RWPE2 (cell line): ENCODE data around the gene RASL10A.

Experiments
- ATAC-seq: fragments of 200-7000 bp; cut with Tn5 transposase; 3 replicates; pipeline ENCODE4 v1.9.1; 2021; ENCODE audit warnings: low read depth
- DNase-seq: peaks from one replicate; pipeline ENCODE4 v3.0.0-alpha.2; 2020; ENCODE audit warnings: low spot score
- H3K27ac ChIP-seq: fragments of 450-650 bp; 2 replicates; pipeline ENCODE4 v1.5.1; 2017; ENCODE audit warnings: mild to moderate bottlenecking; ENCODE audit not compliant: poor library complexity, severe bottlenecking
- H3K27me3 ChIP-seq: fragments of 250-450 bp; sonication (Bioruptor Pico); 2 replicates; pipeline ENCODE4 v1.5.1; 2021; ENCODE audit warnings: mild to moderate bottlenecking, moderate library complexity; ENCODE audit not compliant: insufficient read depth, poor library complexity, severe bottlenecking
- H3K36me3 ChIP-seq: fragments of 250-450 bp; sonication (Bioruptor Pico); 2 replicates; pipeline ENCODE4 v1.5.1; 2020; ENCODE audit warnings: low read depth, mild to moderate bottlenecking, moderate library complexity
- H3K4me1 ChIP-seq: fragments of 250-450 bp; sonication (Bioruptor Pico); 2 replicates; pipeline ENCODE4 v1.5.1; 2021; ENCODE audit warnings: mild to moderate bottlenecking, moderate library complexity; ENCODE audit not compliant: insufficient read depth, poor library complexity, severe bottlenecking
- H3K4me3 ChIP-seq: fragments of 250-450 bp; sonication (Bioruptor Pico); 2 replicates; pipeline ENCODE4 v1.5.1; 2021; ENCODE audit warnings: mild to moderate bottlenecking, moderate library complexity; ENCODE audit not compliant: severe bottlenecking
- H3K9me3 ChIP-seq: fragments of 250-450 bp; sonication (Bioruptor Pico); 2 replicates; pipeline ENCODE4 v1.5.1; 2021; ENCODE audit warnings: mild to moderate bottlenecking, moderate library complexity; ENCODE audit not compliant: severe bottlenecking
- CTCF ChIP-seq: fragments of 450-650 bp; IDR thresholded peaks from one replicate; pipeline ENCODE4 v1.5.1; 2017; ENCODE audit warnings: mild to moderate bottlenecking, moderate library complexity; ENCODE audit not compliant: poor library complexity, severe bottlenecking

Gene RASL10A

GRCh38 chr22:29307596-29308147 is 7.8 kb downstream of the RASL10A start:
- DNase-seq: no peak
- peak overlapping the region; percentile 60 for H3K4me3 ChIP-seq
- H3K9me3 ChIP-seq: no peaks in the 10 kb centered on the region
- H3K4me1 ChIP-seq: peaks cover 22% of the 10 kb centered on the region
- no peak for ATAC-seq
- H3K27ac ChIP-seq: peak overlapping the region; percentile 76
- H3K36me3 ChIP-seq: no peaks in the 10 kb centered on the region
- no peaks in the 10 kb centered on the region for H3K27me3 ChIP-seq
- no peak for TF ChIP-seq CTCF

- ATAC-seq (peak; percentile 58), DNase-seq (no peak)
- H3K4me3 ChIP-seq: peak overlapping the region; percentile 60
Measured at GRCh38 chr22:29306835-29307595, 8.5 kb downstream of the RASL10A start.

GRCh38 chr22:29306175-29306834 is 9.2 kb downstream of the RASL10A start, which contains the start of gene GAS2L1:
Gene GAS2L1, plus strand, starts transcription at chr22:29306650. Its CDS starts 1,456 bp downstream, at chr22:29308106.
- Histone ChIP-seq H3K36me3 (no peaks in the 10 kb centered on the region), H3K27ac (peak within 1 kb of the TSS; percentile 76), H3K4me3 (peak within 1 kb of the TSS; percentile 60), H3K9me3 (no peaks in the 10 kb centered on the region), H3K27me3 (no peaks in the 10 kb centered on the region), H3K4me1 (peaks cover 22% of the 10 kb centered on the region)
- DNase-seq (no peak), ATAC-seq (peak; percentile 52)
- peak; percentile 63 for TF ChIP-seq CTCF

More at GRCh38 chr22:29306835-29307595, 8.5 kb downstream of the RASL10A start:
- Histone ChIP-seq H3K27ac (peak overlapping the region; percentile 76), H3K36me3 (no peaks in the 10 kb centered on the region), H3K9me3 (no peaks in the 10 kb centered on the region), H3K27me3 (no peaks in the 10 kb centered on the region), H3K4me1 (peaks cover 22% of the 10 kb centered on the region)
- no peak for TF ChIP-seq CTCF

GRCh38 chr22:29305836-29306174 is 9.7 kb downstream of the RASL10A start:
- DNase-seq (no peak), ATAC-seq (no peak)
- peaks cover 19% of the 10 kb centered on the region for H3K4me1 ChIP-seq
- H3K9me3 ChIP-seq: no peaks in the 10 kb centered on the region
- no peaks in the 10 kb centered on the region for H3K36me3 ChIP-seq
- peak overlapping the region; percentile 60 for H3K4me3 ChIP-seq
- H3K27ac ChIP-seq: peak overlapping the region; percentile 76
- no peak for TF ChIP-seq CTCF
- no peaks in the 10 kb centered on the region for H3K27me3 ChIP-seq
